Femur (tissue), 1 donor: ENCODE data around the gene FBXL5.

ENCODE experiments used
- DNase-seq: peaks from one replicate; pipeline ENCODE4 v3.0.0-alpha.2; 2017

The FBXL5 gene

DNA sequence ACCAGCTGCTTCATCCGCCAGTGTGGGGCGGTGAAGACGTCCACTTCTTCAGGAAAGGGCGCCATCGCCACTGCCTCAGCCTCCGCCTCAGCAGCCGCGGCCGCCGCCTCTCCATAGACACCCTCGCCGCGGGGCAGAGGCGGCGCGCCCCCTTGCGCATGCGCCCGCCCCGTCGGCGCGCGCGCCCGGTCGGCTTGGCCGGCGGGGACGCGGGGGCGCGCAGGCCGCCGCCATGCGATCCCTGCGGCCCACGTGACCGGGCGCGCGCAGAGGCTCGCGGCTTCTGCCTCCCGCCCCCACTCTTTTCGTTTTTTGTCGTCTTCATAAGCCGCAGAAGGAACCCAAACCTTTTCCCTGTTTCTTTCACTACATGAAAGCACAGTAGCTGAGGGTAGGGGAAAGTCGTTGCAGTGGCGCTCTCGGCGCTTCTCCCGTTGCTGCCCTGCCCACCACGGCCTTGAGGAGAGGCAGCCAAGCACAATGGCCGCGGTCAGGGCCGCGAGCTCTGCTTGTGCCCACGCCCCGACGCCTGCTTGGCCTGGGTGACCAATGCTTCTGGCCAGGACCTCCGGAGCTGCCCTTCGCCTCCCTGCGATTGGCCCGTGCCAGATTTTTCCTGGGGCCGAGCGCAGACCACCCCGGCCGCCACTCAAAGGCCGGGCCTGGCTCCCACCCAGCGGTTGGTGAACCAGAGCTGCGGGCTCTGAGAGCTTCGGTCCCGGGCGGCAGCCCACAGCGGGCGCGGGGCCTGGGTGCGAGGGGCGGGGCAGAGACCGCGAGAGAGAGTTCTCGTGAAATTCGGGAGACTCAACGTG, at the start of gene FBXL5:
TSS of gene FBXL5 (minus strand) at position 135 of the 815 bp plus-strand sequence. CDS start at position 65, 70 bp downstream.
- DNase-seq = peak; percentile 88

GRCh38 chr4:15704129-15704528, 49.0 kb upstream of the FBXL5 start:
- no peak for DNase-seq

DNA sequence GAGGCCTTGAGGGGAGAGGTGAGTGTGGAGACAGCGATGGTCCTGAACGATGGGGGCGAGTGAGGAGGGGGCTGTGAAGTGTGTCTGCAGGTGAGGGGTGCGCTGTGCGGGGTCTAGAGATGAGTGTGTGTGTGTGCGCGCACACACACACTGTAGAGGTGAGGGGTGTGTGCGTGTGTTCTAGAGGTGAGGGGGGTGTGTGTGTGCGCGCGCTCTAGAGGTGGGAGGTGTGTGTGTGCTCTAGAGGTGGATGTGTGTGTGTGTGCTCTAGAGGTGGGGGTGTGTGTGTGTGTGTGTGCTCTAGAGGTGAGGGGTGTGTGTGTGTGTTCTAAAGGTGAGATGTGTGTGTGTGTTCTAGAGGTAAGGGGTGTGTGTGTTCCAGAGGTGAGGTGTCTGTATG, 48.3 kb upstream of the FBXL5 start:
- DNase-seq = no peak

GRCh38 chr4:15702941-15703403, 47.8 kb upstream of the FBXL5 start, which contains the start of gene BST1:
Gene BST1, plus strand, starts transcription at chr4:15703065. Its CDS starts 80 bp downstream, at chr4:15703145.
- DNase-seq = peak; percentile 81

GRCh38 chr4:15696866-15697265, 41.7 kb upstream of the FBXL5 start:
- DNase-seq = no peak

GRCh38 chr4:15695729-15696128, 40.6 kb upstream of the FBXL5 start:
- DNase-seq = no peak

GRCh38 chr4:15695240-15695699, 40.1 kb upstream of the FBXL5 start:
- no peak for DNase-seq

DNA sequence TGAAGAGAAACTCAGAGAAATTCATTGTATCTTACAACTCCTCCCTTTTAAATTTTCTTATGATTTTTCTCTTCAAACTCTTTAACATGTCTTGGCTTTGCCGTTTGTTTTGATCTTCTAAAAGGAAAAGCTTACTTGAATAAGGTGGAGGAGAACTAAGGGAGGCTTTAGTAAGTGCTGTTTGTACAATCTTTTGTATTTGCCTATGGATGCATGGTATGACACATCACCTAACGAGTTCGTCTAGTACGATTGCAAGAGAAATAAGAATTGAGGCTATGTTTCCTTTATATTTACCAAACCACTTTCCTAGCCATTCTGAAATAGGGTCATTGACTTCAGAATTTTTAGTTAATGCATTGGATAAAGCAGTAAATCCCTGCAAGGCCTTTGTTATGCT, 39.3 kb upstream of the FBXL5 start:
- no peak for DNase-seq

GRCh38 chr4:15692602-15693001, 37.4 kb upstream of the FBXL5 start:
- no peak for DNase-seq

DNA sequence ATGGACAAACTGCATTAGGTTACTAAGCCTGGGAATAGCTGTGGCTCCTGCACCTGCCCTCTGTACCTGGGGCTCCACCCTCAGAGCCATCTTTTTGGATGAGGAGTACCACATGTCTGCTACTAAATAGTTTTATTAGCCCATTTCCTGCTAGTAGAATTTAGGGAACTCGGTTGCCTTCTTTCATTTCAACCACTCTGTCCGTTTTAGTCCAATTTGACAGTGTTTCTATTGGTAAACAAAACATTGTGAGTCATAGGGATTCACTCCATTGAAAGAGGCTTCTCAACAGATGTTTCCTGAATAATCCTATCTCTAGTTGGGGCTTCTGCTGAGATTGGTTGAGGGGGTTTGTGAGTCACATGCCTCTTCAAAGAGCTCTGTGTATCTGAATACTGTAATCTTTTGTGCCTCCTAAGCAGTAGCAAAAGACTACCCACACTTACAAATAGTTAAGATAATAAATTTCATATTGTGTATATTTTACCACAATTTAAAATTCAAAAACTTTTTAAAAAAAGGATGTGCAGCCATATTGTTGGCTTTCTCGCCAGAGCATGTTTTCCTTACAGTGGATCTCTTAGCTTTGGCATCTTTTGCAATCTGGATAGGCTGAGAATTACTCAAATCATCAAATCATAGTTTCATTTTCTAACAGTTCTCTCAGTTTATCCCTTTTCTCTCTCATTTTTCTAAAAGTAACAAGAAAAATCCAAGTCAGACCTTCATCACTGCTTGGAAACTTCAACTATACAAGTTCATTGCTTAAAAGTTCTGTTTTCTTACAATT, 36.4 kb upstream of the FBXL5 start:
- DNase-seq = no peak

GRCh38 chr4:15690020-15690809, 35.1 kb upstream of the FBXL5 start:
- no peak for DNase-seq

GRCh38 chr4:15689540-15689939, 34.4 kb upstream of the FBXL5 start:
- no peak for DNase-seq

- no peak for DNase-seq
Measured at GRCh38 chr4:15688051-15688450, 32.9 kb upstream of the FBXL5 start.

DNA sequence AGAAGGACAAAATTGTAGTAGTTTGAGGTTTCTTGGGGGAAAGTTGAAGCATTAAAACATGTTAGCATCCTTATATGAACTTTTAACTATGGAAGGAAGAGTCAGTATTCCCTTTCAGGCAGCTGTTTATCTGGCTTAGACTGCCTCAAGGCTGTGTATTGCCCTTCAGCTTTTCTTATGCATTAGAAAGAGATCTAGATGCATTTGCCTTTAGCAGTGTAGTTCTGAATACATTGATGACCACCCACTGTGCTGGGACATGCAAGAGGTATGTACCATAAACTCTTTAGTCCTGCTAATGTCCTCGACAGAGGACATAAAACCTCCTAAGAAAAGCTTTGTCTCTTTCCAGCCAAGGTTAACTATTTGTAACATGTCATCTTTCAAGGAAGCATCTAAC, 29.3 kb upstream of the FBXL5 start:
- DNase-seq = no peak

- DNase-seq = no peak
Measured at GRCh38 chr4:15683143-15683495, 28.0 kb upstream of the FBXL5 start.

GRCh38 chr4:15682242-15683142, 27.3 kb upstream of the FBXL5 start:
- DNase-seq = no peak

GRCh38 chr4:15681372-15682241, 26.4 kb upstream of the FBXL5 start, which contains the start of gene FAM200B:
Gene FAM200B, plus strand, starts transcription at chr4:15681827. Its CDS starts 5,151 bp downstream, at chr4:15686978.
- DNase-seq = peak; percentile 99

GRCh38 chr4:15681067-15681371, 25.9 kb upstream of the FBXL5 start:
- DNase-seq = no peak

- DNase-seq = no peak
Measured at GRCh38 chr4:15677507-15677988, 22.4 kb upstream of the FBXL5 start.

- DNase-seq = no peak
Measured at GRCh38 chr4:15676899-15677298, 21.7 kb upstream of the FBXL5 start.

DNA sequence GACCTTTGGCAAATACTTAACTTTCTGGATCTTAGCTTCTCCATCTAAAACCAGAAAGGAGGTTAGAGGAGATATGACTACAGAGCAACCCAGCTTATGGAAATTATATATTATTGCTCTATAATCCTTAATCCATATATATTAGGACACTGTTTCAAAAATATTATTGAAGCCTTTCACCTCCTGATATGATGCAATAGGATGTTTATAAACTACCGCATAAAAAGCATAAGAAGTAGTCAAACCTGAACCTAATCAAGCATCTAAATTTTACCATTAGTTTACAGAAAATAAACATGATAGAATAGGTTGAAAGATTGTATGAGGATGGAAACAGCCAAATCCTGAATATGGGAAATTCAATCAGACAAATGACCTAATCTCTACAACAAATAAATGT, 20.9 kb upstream of the FBXL5 start:
- DNase-seq = no peak
